Left ventricle myocardium superior (tissue), 1 donor: ENCODE data around the gene EHMT2. TPM values are rescaled to one million over a fixed set of nuclear protein-coding genes. Genes with fewer than 3 reads are reported as not detected.
"Not testable (repeated sequence)": the region's sequence is repeated elsewhere in the genome, so short reads cannot be mapped to it uniquely, and the experiment has no call there.

Source experiments
- ATAC-seq: fragments of 200-7000 bp; cut with Tn5 transposase; one replicate; pipeline ENCODE4 v1.9.1; 2020; ENCODE audit warnings: mild to moderate bottlenecking, moderate library complexity
- DNase-seq: peaks from one replicate; pipeline ENCODE4 v3.0.0-alpha.2; 2020
- intact Hi-C: fragments of 100-400 bp; cut with micrococcal nuclease; formaldehyde crosslinking; loops from one replicate; pipeline ENCODE4 v1.11.0; 2022
- total RNA-seq: library from RNA; stranded (reverse); fragmentation: NEBNext Ultra II Directional; extraction: Animal tissue kit (Norgen Biotek cat#: 25700); gene quantifications from one replicate; pipeline ENCODE4 v1.2.1, GENCODE V29; 2021
- donor health status: DM: no; HTN: yes; CAD: no; lungs with severe emphysema.

The EHMT2 gene
- total RNA-seq, 1 donor from 2014 or later: 17.1 TPM

GRCh38 chr6:31857774-31858173, 39.7 kb downstream of the EHMT2 start:
- DNase-seq, ATAC-seq, intact Hi-C loops: not testable (repeated sequence)

- DNase-seq, intact Hi-C loops, ATAC-seq: not testable (repeated sequence)
Observed at GRCh38 chr6:31851980-31852718, 45.3 kb downstream of the EHMT2 start.

- intact Hi-C loops: no loop called here
- no peak for DNase-seq
- ATAC-seq: no peak
Observed at GRCh38 chr6:31851485-31851832, 46.0 kb downstream of the EHMT2 start.

- intact Hi-C loops: no loop called here
- DNase-seq (no peak), ATAC-seq (no peak)
Observed at GRCh38 chr6:31850765-31851484, 46.6 kb downstream of the EHMT2 start.

- no peak for ATAC-seq
- no peak for DNase-seq
- intact Hi-C loops: no loop called here
Observed at GRCh38 chr6:31847276-31847978, 50.1 kb downstream of the EHMT2 start.

GRCh38 chr6:31844507-31844906, 53.0 kb downstream of the EHMT2 start:
- no peak for ATAC-seq
- no peak for DNase-seq
- intact Hi-C loops: no loop called here

GRCh38 chr6:31842053-31842452, 55.4 kb downstream of the EHMT2 start:
- intact Hi-C loops: no loop called here
- ATAC-seq (no peak), DNase-seq (no peak)

GRCh38 chr6:31839779-31840126, 57.7 kb downstream of the EHMT2 start:
- DNase-seq, ATAC-seq, intact Hi-C loops: not testable (repeated sequence)

- ATAC-seq (no peak), DNase-seq (no peak)
- intact Hi-C loops: no loop called here
Observed at GRCh38 chr6:31838968-31839367, 58.5 kb downstream of the EHMT2 start.

GRCh38 chr6:31838114-31838553, 59.4 kb downstream of the EHMT2 start:
- ATAC-seq, DNase-seq, intact Hi-C loops: not testable (repeated sequence)

- intact Hi-C loops: no loop called here
- DNase-seq: no peak
- ATAC-seq: no peak
Observed at GRCh38 chr6:31837369-31838113, 60.0 kb downstream of the EHMT2 start.

GRCh38 chr6:31836474-31837368, 60.8 kb downstream of the EHMT2 start:
- intact Hi-C loops: no loop called here
- ATAC-seq (no peak), DNase-seq (no peak)

GRCh38 chr6:31836047-31836473, 61.4 kb downstream of the EHMT2 start:
- intact Hi-C loops: no loop called here
- ATAC-seq (no peak), DNase-seq (no peak)

GRCh38 chr6:31834367-31835250, 62.9 kb downstream of the EHMT2 start:
- peak; percentile 90 for ATAC-seq
- intact Hi-C loops: no loop called here
- peak; percentile 92 for DNase-seq

- no peak for ATAC-seq
- no peak for DNase-seq
- intact Hi-C loops: no loop called here
Observed at GRCh38 chr6:31831350-31832215, 65.9 kb downstream of the EHMT2 start.

GRCh38 chr6:31830886-31831335, 66.6 kb downstream of the EHMT2 start:
- intact Hi-C loops: no loop called here
- ATAC-seq: no peak
- DNase-seq: no peak
